ENCODE measurements around the gene ABCA13.

DNA sequence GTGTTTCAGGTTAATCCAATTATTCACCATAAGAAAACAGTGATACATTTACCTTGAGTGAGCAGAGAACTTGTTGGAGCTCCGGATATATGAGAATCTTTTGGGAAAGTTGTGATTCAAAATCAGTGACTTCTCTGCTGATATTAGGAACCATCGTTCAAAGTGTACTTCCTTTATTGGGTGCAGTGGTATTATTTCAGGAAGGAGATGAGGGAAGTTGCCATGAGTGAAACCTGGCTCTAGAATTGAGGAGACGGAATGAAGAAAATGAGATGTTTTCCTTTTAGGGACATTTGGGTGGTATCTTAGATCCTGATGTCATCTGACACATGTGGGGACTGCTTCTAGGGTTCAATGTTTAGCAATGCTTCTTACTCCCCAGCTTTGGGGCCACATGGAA, 343.9 kb downstream of the ABCA13 start:
- TF ChIP-seq, protein P1, sequence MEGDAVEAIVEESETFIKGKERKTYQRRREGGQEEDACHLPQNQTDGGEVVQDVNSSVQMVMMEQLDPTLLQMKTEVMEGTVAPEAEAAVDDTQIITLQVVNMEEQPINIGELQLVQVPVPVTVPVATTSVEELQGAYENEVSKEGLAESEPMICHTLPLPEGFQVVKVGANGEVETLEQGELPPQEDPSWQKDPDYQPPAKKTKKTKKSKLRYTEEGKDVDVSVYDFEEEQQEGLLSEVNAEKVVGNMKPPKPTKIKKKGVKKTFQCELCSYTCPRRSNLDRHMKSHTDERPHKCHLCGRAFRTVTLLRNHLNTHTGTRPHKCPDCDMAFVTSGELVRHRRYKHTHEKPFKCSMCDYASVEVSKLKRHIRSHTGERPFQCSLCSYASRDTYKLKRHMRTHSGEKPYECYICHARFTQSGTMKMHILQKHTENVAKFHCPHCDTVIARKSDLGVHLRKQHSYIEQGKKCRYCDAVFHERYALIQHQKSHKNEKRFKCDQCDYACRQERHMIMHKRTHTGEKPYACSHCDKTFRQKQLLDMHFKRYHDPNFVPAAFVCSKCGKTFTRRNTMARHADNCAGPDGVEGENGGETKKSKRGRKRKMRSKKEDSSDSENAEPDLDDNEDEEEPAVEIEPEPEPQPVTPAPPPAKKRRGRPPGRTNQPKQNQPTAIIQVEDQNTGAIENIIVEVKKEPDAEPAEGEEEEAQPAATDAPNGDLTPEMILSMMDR (IDR thresholded peaks at IDR 0.05; ENCODE audit: low read depth, low read length): no peak
- TF ChIP-seq EZH2phosphoT487 (IDR thresholded peaks at IDR 0.05; ENCODE audit: low read depth): no peak

Data from OCI-LY3 (cell line).